ENCODE measurements around the gene ZNF598.

DNA sequence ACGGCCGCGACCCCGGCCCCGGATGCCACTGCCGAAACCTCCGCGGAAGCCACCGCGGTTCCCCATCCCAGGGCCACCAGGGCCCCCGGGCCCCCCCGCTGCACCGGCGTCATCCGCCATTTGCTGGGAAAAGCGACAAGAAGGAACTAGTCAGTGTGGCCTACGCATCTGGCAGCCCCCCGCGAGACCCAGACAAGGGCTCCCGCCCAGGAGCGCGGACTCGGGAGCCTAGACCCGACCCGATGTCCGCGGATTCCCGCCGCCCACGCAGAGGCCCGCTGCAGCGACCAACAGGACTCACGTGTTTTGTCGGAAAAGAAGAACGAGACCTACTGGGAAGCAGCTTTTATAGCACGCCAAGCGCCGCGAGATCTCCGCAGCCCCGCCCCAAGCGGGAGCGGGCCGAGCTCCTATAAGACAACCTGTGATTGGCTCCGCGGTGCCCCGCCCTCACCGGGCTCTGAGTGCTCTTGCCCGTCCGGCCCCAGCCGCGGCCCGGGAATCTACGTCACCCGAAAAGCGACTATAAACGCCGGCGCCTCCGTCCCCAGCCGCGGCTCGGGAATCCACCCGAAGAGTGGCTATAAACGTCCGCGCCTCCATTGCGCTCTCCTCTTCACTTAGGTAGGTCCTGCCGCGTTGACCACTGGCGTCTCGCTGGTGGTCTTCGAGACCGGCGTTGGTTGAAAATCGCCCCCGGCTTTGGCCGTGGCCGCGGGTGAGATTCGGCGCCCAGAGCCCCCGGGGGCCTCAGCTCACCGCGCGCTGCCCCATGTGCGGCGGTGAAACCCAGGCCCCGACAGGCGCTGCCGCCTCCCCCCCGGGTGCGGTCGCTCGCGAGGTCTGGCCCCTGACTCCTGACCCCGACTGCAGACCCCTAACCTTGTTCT is 44.9 kb downstream of the ZNF598 start, which contains the start of gene RPS2:
- TF ChIP-seq RFX5 (IDR thresholded peaks at IDR 0.05) (no peak; the same call in 1 of the 2 replicates), SMC3 (IDR thresholded peaks at IDR 0.05) (no peak), POLR2A (IDR thresholded peaks at IDR 0.05; ENCODE audit: low read length) (peak; percentile 97), RAD21 (conservative IDR thresholded peaks at IDR 0.05 in 1 of 2, IDR thresholded peaks at IDR 0.05 in 1 of 2) (no peak), PHF8 (IDR thresholded peaks at IDR 0.05; ENCODE audit: borderline replicate concordance, low read depth) (peak; percentile 94), JUNB (IDR thresholded peaks at IDR 0.05) (no peak), HOXA7 (CRISPR knock-in tag; IDR thresholded peaks at IDR 0.05) (no peak)
- TF ChIP-seq, protein P1, sequence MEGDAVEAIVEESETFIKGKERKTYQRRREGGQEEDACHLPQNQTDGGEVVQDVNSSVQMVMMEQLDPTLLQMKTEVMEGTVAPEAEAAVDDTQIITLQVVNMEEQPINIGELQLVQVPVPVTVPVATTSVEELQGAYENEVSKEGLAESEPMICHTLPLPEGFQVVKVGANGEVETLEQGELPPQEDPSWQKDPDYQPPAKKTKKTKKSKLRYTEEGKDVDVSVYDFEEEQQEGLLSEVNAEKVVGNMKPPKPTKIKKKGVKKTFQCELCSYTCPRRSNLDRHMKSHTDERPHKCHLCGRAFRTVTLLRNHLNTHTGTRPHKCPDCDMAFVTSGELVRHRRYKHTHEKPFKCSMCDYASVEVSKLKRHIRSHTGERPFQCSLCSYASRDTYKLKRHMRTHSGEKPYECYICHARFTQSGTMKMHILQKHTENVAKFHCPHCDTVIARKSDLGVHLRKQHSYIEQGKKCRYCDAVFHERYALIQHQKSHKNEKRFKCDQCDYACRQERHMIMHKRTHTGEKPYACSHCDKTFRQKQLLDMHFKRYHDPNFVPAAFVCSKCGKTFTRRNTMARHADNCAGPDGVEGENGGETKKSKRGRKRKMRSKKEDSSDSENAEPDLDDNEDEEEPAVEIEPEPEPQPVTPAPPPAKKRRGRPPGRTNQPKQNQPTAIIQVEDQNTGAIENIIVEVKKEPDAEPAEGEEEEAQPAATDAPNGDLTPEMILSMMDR (IDR thresholded peaks at IDR 0.05) = no peak
- TF ChIP-seq, protein P2, sequence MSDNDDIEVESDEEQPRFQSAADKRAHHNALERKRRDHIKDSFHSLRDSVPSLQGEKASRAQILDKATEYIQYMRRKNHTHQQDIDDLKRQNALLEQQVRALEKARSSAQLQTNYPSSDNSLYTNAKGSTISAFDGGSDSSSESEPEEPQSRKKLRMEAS (IDR thresholded peaks at IDR 0.05) = peak; percentile 99
- TF ChIP-seq, protein P3, sequence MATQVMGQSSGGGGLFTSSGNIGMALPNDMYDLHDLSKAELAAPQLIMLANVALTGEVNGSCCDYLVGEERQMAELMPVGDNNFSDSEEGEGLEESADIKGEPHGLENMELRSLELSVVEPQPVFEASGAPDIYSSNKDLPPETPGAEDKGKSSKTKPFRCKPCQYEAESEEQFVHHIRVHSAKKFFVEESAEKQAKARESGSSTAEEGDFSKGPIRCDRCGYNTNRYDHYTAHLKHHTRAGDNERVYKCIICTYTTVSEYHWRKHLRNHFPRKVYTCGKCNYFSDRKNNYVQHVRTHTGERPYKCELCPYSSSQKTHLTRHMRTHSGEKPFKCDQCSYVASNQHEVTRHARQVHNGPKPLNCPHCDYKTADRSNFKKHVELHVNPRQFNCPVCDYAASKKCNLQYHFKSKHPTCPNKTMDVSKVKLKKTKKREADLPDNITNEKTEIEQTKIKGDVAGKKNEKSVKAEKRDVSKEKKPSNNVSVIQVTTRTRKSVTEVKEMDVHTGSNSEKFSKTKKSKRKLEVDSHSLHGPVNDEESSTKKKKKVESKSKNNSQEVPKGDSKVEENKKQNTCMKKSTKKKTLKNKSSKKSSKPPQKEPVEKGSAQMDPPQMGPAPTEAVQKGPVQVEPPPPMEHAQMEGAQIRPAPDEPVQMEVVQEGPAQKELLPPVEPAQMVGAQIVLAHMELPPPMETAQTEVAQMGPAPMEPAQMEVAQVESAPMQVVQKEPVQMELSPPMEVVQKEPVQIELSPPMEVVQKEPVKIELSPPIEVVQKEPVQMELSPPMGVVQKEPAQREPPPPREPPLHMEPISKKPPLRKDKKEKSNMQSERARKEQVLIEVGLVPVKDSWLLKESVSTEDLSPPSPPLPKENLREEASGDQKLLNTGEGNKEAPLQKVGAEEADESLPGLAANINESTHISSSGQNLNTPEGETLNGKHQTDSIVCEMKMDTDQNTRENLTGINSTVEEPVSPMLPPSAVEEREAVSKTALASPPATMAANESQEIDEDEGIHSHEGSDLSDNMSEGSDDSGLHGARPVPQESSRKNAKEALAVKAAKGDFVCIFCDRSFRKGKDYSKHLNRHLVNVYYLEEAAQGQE (IDR thresholded peaks at IDR 0.05) = peak; percentile 89
